Activated T-cell treated with anti-CD3 and anti-CD28 coated beads for 24 hours (primary cell): ENCODE results near the gene GPR183.
A peak's percentile ranks its signal among the peaks of the same experiment; 100 is the strongest.
"Not testable (repeated sequence)": the region's sequence is repeated elsewhere in the genome, so short reads cannot be mapped to it uniquely, and the experiment has no call there.

Source experiments
- DNase-seq: peaks from one replicate; pipeline ENCODE4 v3.0.0-alpha.2; 2020; ENCODE audit warnings: low read depth

Gene GPR183

GRCh38 chr13:99270518-99270917 lies 36.7 kb downstream of the GPR183 start:
- DNase-seq = no peak

- DNase-seq = no peak
Observed at GRCh38 chr13:99269627-99270241, 37.5 kb downstream of the GPR183 start.

- no peak for DNase-seq
Observed at GRCh38 chr13:99268822-99269221, 38.4 kb downstream of the GPR183 start.

- DNase-seq = no peak
Observed at GRCh38 chr13:99267927-99268326, 39.3 kb downstream of the GPR183 start.

GRCh38 chr13:99266827-99267226 lies 40.4 kb downstream of the GPR183 start:
- DNase-seq = no peak

- no peak for DNase-seq
Observed at GRCh38 chr13:99265821-99266426, 41.3 kb downstream of the GPR183 start.

- peak; percentile 41 for DNase-seq
Observed at GRCh38 chr13:99265162-99265800, 41.9 kb downstream of the GPR183 start.

- DNase-seq = no peak
Observed at GRCh38 chr13:99264051-99264450, 43.1 kb downstream of the GPR183 start.

- DNase-seq = no peak
Observed at GRCh38 chr13:99263126-99263785, 43.9 kb downstream of the GPR183 start.

- DNase-seq = no peak
Observed at GRCh38 chr13:99261059-99261458, 46.1 kb downstream of the GPR183 start.

- DNase-seq = no peak
Observed at GRCh38 chr13:99260216-99260615, 47.0 kb downstream of the GPR183 start.

- no peak for DNase-seq
Observed at GRCh38 chr13:99258946-99259345, 48.3 kb downstream of the GPR183 start.

- DNase-seq = no peak
Observed at GRCh38 chr13:99258210-99258860, 48.9 kb downstream of the GPR183 start, which contains the start of gene GPR18. Gene GPR18 (minus strand): TSS chr13:99258379. CDS start chr13:99255872, 2,507 bp downstream.

- DNase-seq = no peak
Observed at GRCh38 chr13:99257291-99257690, 49.9 kb downstream of the GPR183 start.

GRCh38 chr13:99256709-99257108 lies 50.5 kb downstream of the GPR183 start:
- no peak for DNase-seq

- no peak for DNase-seq
Observed at GRCh38 chr13:99256283-99256682, 50.9 kb downstream of the GPR183 start.

- no peak for DNase-seq
Observed at GRCh38 chr13:99255271-99255670, 51.9 kb downstream of the GPR183 start.

GRCh38 chr13:99254830-99255229 lies 52.4 kb downstream of the GPR183 start:
- no peak for DNase-seq

- DNase-seq = no peak
Observed at GRCh38 chr13:99251921-99252320, 55.3 kb downstream of the GPR183 start.

- no peak for DNase-seq
Observed at GRCh38 chr13:99250982-99251825, 56.0 kb downstream of the GPR183 start.

- not testable (repeated sequence) for DNase-seq
Observed at GRCh38 chr13:99249606-99250005, 57.6 kb downstream of the GPR183 start.
